ENCODE data around the gene VAV2. TPM values are rescaled to one million over a fixed set of nuclear protein-coding genes. Genes with fewer than 3 reads are reported as not detected.
"Not testable (repeated sequence)": the region's sequence is repeated elsewhere in the genome, so short reads cannot be mapped to it uniquely, and the experiment has no call there.

Gene VAV2
- total and polyA plus RNA-seq, 7 donors = 3.8 to 23.3 (median 7.2) TPM

DNA sequence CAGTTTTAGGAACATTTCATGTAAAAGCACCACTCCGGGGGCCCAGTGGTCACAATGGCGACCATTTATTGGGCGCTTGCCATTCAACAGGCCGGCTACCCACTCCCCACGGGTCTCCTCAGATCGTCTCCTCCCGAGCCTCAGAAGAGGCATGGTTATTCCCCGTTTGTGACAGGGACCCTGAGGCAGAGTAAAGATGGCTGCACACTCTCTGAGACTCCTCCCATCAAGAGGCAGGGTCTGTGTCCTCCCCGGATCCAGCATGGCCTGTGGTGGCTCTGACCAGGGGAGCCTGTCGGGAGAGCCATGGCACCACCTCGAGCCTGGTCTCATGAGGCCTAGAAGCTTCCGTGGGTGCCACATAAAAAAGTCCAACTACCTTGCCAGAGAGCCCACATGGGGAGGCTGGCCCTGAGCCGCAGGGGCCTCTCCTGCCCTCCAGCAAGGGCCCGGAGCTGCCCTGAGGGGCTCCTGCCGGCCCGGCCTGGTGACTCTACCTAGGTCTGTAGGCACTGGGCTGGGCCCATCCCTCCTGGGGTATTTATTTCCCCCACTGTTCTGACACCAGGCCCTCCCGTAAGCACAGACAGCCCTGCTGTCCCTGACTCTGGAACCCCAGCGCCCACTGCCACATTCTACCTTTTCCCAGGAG lies 90.8 kb downstream of the VAV2 start:
- H3K4me3 ChIP-seq = no peak overlapping the region
- H3K4me1 ChIP-seq = no peaks in the 10 kb centered on the region
- no peaks in the 10 kb centered on the region for H3K9me3 ChIP-seq
- WGBS, 2 donors = 88 to 95% methylated on average over 18 of the region's 18 CpGs
- intact Hi-C loops (cut with DNase I) = no loop called here
- no peak overlapping the region for H3K27ac ChIP-seq
- no peaks in the 10 kb centered on the region for H3K36me3 ChIP-seq
- no peaks in the 10 kb centered on the region for H3K27me3 ChIP-seq
- TF ChIP-seq, protein P1, sequence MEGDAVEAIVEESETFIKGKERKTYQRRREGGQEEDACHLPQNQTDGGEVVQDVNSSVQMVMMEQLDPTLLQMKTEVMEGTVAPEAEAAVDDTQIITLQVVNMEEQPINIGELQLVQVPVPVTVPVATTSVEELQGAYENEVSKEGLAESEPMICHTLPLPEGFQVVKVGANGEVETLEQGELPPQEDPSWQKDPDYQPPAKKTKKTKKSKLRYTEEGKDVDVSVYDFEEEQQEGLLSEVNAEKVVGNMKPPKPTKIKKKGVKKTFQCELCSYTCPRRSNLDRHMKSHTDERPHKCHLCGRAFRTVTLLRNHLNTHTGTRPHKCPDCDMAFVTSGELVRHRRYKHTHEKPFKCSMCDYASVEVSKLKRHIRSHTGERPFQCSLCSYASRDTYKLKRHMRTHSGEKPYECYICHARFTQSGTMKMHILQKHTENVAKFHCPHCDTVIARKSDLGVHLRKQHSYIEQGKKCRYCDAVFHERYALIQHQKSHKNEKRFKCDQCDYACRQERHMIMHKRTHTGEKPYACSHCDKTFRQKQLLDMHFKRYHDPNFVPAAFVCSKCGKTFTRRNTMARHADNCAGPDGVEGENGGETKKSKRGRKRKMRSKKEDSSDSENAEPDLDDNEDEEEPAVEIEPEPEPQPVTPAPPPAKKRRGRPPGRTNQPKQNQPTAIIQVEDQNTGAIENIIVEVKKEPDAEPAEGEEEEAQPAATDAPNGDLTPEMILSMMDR (IDR thresholded peaks at IDR 0.05) = no peak
- TF ChIP-seq EP300 (IDR thresholded peaks at IDR 0.05) (no peak), POLR2AphosphoS5 (IDR thresholded peaks at IDR 0.05) (no peak), POLR2A (IDR thresholded peaks at IDR 0.05) (no peak)
- no peak for DNase-seq

DNA sequence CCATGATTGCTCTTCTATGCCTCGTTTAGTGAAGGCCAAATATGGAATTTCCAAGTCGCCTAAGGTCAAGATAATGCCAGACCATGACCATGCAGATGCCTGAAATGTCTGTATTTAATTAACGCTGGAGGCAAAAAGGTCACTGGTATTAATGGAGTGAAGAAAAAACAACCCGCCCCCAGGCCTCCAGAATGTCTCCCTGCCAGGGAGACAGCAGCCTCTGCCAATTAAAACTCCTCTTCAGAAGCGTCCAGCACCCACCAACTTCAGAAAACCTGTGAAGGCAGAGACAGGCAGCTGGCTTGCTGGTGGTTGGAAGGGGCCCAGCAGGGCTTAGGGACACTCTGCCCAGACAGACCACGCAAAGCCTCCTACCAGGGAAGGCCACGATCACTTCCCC lies 94.4 kb downstream of the VAV2 start:
- DNase-seq = no peak
- TF ChIP-seq, protein P1 (IDR thresholded peaks at IDR 0.05) = no peak
- TF ChIP-seq POLR2AphosphoS5 (IDR thresholded peaks at IDR 0.05) = no peak
- no peak for TF ChIP-seq POLR2A (IDR thresholded peaks at IDR 0.05)
- no peak for TF ChIP-seq EP300 (IDR thresholded peaks at IDR 0.05)
- no peak overlapping the region for H3K4me3 ChIP-seq
- H3K27me3 ChIP-seq = no peaks in the 10 kb centered on the region
- H3K9me3 ChIP-seq = no peaks in the 10 kb centered on the region
- no peaks in the 10 kb centered on the region for H3K4me1 ChIP-seq
- WGBS, 2 donors = 84 to 86% methylated on average over 7 of the region's 7 CpGs
- intact Hi-C loops (cut with DNase I) = no loop called here
- no peak overlapping the region for H3K27ac ChIP-seq
- H3K36me3 ChIP-seq = no peaks in the 10 kb centered on the region

DNA sequence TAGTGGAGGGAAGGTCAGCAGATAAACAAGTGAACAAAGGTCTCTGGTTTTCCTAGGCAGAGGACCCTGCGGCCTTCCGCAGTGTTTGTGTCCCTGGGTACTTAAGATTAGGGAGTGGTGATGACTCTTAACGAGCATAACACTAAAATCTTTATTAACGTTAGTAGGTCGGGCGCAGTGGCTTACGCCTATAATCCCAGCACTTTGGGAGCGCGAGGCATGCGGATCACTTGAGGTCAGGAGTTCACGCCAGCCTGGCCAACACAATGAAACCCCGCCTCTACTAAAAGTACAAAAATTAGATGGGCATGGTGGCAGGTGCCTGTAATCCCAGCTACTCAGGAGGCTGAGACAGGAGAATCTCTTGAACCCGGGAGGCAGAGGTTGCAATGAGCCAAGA lies 96.1 kb downstream of the VAV2 start:
- H3K36me3 ChIP-seq; H3K4me1 ChIP-seq; H3K27me3 ChIP-seq; H3K27ac ChIP-seq; H3K9me3 ChIP-seq; H3K4me3 ChIP-seq; DNase-seq; intact Hi-C loops (cut with DNase I): not testable (repeated sequence)
- 91 to 93% methylated on average over 13 of the region's 13 CpGs for WGBS, 2 donors

DNA sequence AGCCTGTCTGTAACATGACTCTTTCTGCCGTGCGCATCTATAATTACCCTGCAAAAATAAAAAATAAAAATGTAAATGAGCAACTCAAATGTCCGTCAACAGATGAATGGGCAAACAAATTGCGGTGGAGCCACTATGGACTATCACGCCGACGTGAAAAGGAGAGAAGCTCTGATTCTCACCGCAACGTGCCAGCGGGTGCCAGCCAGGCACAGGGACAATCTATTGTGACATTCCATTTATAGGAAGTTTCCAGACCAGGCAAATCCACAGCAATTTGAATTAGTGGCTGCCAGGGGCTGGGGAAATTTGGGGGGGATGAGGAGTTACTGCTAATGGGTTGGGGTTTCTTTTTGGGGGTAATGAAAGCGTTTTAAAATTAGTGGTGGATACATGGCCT lies 96.8 kb downstream of the VAV2 start:
- no peaks in the 10 kb centered on the region for H3K4me1 ChIP-seq
- WGBS, 2 donors = 86 to 92% methylated on average over 11 of the region's 11 CpGs
- H3K27ac ChIP-seq = no peak overlapping the region
- H3K4me3 ChIP-seq = no peak overlapping the region
- H3K9me3 ChIP-seq = no peaks in the 10 kb centered on the region
- DNase-seq = no peak
- no peaks in the 10 kb centered on the region for H3K36me3 ChIP-seq
- TF ChIP-seq, protein P1 (IDR thresholded peaks at IDR 0.05) = no peak
- TF ChIP-seq POLR2A (IDR thresholded peaks at IDR 0.05) = no peak
- no peak for TF ChIP-seq EP300 (IDR thresholded peaks at IDR 0.05)
- no peak for TF ChIP-seq POLR2AphosphoS5 (IDR thresholded peaks at IDR 0.05)
- intact Hi-C loops (cut with DNase I) = no loop called here
- no peaks in the 10 kb centered on the region for H3K27me3 ChIP-seq

DNA sequence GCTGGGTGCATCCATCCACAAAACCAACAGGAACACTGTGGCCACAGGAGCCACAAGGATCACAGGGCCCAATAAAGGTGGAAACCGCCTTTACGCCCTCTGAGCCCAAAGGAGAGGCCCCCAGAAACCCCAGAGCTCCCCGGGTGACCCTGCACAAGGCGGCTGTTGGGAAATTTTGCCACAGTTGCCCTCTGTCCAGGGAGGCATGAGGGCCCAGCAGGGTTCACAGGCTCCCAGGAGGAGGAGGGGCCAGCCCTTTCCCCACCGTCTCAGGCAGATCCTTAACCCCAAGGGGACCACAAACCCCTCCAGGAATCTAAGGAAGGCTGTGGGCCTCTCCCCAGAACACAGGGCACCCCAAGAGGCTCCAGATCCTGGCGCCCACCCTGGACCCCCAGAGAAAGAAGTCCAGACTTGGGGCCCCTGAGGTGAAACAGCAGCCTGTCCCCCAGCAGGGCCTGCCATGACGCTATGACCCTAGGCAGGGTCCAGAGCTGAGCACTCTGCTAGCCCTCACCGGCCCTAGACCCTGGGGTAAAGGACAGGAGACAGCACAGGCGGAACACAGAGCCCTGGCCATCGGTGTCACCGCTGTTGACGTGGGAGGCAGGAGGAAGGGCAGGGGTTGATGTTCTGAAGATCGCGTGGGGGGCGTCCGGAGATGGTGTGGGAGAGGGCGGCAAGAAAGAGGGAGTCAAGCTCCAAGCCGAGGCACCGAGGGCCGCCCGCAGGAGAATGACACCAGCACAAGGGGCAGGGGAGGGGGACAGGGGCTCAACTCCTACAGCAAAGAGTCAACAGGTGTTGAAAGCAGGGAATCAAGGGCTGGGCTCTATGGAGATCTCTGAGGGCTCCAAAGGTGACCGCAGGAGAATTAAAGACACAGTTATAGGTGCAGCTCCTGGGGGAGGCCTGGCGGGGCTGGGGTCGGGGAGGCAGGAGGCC lies 97.5 kb downstream of the VAV2 start:
- 92 to 94% methylated on average over 24 of the region's 24 CpGs for WGBS, 2 donors
- Histone ChIP-seq H3K4me3 (no peak overlapping the region), H3K4me1 (no peaks in the 10 kb centered on the region), H3K27me3 (no peaks in the 10 kb centered on the region), H3K9me3 (no peaks in the 10 kb centered on the region), H3K36me3 (no peaks in the 10 kb centered on the region), H3K27ac (no peak overlapping the region)
- intact Hi-C loops (cut with DNase I) = no loop called here
- TF ChIP-seq, protein P1 (IDR thresholded peaks at IDR 0.05) = no peak
- TF ChIP-seq POLR2AphosphoS5 (IDR thresholded peaks at IDR 0.05) (no peak), EP300 (IDR thresholded peaks at IDR 0.05) (no peak), POLR2A (IDR thresholded peaks at IDR 0.05) (no peak)
- no peak for DNase-seq

Data from sigmoid colon (tissue), 7 donors.